ENCODE data around the gene TMPRSS4. TPM values are rescaled to one million over a fixed set of nuclear protein-coding genes. Genes with fewer than 3 reads are reported as not detected.

Gene TMPRSS4
- total and polyA plus RNA-seq, 7 donors: 0.12 to 0.47 TPM; not detected in 5

DNA sequence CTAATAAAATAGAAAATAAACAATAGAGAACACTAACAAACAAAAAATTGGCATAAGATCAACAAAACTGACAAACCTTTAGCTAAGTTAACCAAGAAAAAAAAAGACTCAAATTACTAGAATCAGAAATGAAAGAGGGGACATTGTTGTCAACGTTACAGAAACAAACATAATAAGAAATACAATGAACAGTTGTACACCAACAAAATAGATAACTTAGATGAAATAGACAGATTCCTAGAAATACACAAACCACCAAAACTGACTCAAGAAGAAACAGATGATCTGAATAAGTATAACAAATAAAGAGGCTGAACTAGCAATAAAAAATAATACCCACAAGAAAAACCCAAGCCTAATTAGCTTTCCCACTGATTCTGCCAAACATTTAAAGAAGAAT, 34.7 kb upstream of the TMPRSS4 start:
- Histone ChIP-seq H3K27me3 (ENCODE audit: insufficient read depth in 3 of 3, low read length in 2 of 3) (peaks cover 0 to 3% (median 0%) of the 10 kb centered on the region in 3 donors), H3K4me1 (no peaks in the 10 kb centered on the region), H3K27ac (no peak overlapping the region), H3K4me3 (no peak overlapping the region), H3K9me3 (no peaks in the 10 kb centered on the region), H3K36me3 (ENCODE audit: insufficient read depth in 1 of 2, low read depth in 1 of 2) (no peaks in the 10 kb centered on the region)
- intact Hi-C loops (cut with DNase I): no loop called here
- 56 to 59% (median 59%) methylated on average over 1 of the region's 1 CpG for WGBS, 3 donors
- DNase-seq: no peak
- TF ChIP-seq, protein P1, sequence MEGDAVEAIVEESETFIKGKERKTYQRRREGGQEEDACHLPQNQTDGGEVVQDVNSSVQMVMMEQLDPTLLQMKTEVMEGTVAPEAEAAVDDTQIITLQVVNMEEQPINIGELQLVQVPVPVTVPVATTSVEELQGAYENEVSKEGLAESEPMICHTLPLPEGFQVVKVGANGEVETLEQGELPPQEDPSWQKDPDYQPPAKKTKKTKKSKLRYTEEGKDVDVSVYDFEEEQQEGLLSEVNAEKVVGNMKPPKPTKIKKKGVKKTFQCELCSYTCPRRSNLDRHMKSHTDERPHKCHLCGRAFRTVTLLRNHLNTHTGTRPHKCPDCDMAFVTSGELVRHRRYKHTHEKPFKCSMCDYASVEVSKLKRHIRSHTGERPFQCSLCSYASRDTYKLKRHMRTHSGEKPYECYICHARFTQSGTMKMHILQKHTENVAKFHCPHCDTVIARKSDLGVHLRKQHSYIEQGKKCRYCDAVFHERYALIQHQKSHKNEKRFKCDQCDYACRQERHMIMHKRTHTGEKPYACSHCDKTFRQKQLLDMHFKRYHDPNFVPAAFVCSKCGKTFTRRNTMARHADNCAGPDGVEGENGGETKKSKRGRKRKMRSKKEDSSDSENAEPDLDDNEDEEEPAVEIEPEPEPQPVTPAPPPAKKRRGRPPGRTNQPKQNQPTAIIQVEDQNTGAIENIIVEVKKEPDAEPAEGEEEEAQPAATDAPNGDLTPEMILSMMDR (IDR thresholded peaks at IDR 0.05): no peak
- ATAC-seq: no peak

DNA sequence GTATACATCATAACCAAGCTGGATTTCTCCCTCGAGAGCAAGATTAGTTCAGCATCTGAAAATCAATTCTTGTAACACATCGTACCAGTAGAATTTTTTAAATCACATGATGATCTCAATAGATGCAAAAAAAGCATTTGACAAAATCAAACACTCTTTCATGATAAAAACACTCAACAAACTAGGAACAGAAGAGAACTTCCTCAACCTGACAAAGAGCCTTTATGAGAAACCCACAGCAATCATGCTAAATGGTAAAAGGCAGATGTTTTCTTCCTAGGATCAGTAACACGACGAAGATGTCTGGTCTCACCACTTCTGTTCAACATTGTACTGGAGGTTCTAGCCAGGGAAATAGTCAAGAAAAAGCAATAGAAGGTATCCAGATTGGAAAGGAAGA, 34.1 kb upstream of the TMPRSS4 start:
- Histone ChIP-seq H3K27ac (no peak overlapping the region), H3K4me1 (no peaks in the 10 kb centered on the region), H3K27me3 (ENCODE audit: insufficient read depth in 3 of 3, low read length in 2 of 3) (peaks cover 0 to 3% (median 0%) of the 10 kb centered on the region in 3 donors), H3K4me3 (no peak overlapping the region), H3K9me3 (no peaks in the 10 kb centered on the region), H3K36me3 (ENCODE audit: insufficient read depth in 1 of 2, low read depth in 1 of 2) (no peaks in the 10 kb centered on the region)
- no peak for DNase-seq
- 46 to 58% (median 52%) methylated on average over 4 of the region's 4 CpGs for WGBS, 3 donors
- TF ChIP-seq, protein P1 (IDR thresholded peaks at IDR 0.05): no peak
- intact Hi-C loops (cut with DNase I): no loop called here
- ATAC-seq: no peak

DNA sequence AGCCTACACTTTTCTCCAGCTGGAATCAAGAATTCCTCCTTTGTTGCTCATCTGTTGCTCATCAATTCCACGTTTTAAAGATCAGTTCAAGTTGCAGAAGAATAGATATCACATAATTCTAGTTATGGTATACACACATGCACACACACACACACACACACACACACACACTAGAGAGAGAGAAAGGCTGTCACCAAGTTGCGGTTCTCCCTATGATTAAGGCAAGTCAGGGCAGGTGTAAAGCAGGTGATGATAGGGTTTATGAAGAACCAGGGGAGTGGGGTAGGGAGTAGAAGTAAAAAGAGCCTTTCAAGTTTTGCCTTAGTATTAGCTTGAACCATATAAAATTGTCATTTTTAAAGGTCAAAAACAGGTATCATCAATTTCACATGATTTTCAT, 31.7 kb upstream of the TMPRSS4 start:
- Histone ChIP-seq H3K27ac (no peak overlapping the region), H3K36me3 (ENCODE audit: insufficient read depth in 1 of 2, low read depth in 1 of 2) (no peaks in the 10 kb centered on the region), H3K27me3 (ENCODE audit: insufficient read depth in 3 of 3, low read length in 2 of 3) (peaks cover 0 to 3% (median 0%) of the 10 kb centered on the region in 3 donors), H3K4me3 (no peak overlapping the region), H3K9me3 (no peaks in the 10 kb centered on the region), H3K4me1 (no peaks in the 10 kb centered on the region)
- intact Hi-C loops (cut with DNase I): no loop called here
- TF ChIP-seq, protein P1 (IDR thresholded peaks at IDR 0.05): no peak
- DNase-seq: no peak
- 71 to 73% (median 72%) methylated on average over 2 of the region's 2 CpGs for WGBS, 3 donors
- ATAC-seq: no peak

DNA sequence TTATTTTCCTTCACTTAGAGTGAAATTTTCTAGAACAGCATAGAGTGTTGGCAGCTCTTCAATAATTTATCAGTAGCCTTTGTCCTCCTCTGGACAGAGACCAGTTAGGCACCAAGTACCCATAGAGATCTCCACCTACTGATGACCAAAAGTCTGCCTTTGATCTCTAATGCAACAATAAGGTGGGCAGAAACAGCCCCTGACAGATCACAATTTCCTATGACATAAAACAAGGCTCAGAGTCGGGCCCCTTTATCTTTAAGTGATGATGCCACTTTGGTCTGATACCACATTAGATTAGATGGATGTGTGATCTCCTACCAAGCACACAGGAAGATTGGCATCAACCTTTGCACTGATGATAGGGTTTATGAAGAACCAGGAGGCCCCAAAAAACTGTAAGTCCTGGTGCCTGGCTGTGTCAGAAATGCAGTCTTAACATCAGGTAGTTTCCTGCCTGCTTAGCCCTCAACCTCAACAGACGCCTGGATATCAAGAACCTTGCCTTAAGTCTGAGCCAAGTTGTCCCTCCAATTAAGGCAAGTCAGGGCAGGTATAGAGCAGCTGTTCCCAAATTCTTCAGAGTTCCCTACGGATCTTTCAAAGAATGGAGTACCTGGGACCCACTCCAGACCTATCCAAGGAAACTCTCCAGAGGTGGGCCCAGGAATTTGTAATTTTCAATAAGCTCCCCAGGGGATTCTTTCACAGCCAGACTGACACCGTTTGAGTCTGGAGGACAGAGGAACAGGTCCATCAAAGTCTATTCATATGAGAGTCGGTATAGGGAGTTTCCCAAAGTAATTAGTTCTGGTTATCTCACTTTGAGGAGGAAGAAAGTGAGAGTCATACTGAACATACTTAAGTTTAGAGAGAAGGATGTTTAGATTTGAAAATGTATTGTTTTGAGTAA, 30.6 kb upstream of the TMPRSS4 start:
- no peak overlapping the region for H3K4me3 ChIP-seq
- WGBS, 3 donors: 59 to 64% (median 62%) methylated on average over 5 of the region's 5 CpGs
- DNase-seq (no peak), ATAC-seq (no peak)
- intact Hi-C loops (cut with DNase I): no loop called here
- no peaks in the 10 kb centered on the region for H3K36me3 ChIP-seq (ENCODE audit: insufficient read depth in 1 of 2, low read depth in 1 of 2)
- no peak overlapping the region for H3K27ac ChIP-seq
- peaks cover 0 to 3% (median 0%) of the 10 kb centered on the region in 3 donors for H3K27me3 ChIP-seq (ENCODE audit: insufficient read depth in 3 of 3, low read length in 2 of 3)
- no peaks in the 10 kb centered on the region for H3K4me1 ChIP-seq
- H3K9me3 ChIP-seq: no peaks in the 10 kb centered on the region
- TF ChIP-seq, protein P1 (IDR thresholded peaks at IDR 0.05): no peak

All from psoas muscle (tissue), 8 donors.